ENCODE results near the gene UBASH3B.
A peak's percentile ranks its signal among the peaks of the same experiment; 100 is the strongest.

UBASH3B gene

DNA sequence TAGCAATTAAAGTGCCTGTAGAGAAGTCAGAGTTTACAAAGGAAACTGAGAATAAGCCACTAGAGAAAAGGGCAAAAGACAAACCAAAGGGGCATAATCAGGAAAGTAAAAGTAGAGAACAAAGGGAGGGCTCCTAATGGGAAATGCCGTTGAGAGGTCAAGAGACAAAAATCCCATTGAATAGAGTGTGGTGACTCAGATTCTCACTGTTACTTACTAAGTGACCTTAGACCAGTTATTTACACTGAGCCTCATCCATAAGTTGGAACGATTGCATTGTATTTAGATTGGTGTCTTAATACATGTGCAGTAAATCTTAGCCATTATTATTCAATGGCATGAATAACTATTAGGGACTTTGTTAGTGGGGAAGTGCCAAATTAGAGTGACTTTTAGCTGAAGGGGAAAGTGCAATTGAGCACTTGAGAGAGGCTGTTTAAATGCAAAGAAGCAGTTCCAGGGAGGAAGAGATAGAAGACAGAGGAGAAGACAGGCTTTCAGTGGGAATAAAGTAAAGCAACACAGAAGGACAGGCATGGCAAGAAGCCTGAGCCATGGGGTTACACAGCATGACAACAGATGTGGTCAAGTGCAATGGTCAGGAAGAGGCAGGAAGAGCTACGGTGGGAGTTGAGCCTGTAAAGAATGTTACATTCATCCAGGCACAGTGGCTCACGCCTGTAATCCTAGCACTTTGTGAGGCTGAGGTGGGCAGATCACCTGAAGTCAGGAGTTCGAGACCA is 82.6 kb downstream of the UBASH3B start:
- DNase-seq: no peak

DNA sequence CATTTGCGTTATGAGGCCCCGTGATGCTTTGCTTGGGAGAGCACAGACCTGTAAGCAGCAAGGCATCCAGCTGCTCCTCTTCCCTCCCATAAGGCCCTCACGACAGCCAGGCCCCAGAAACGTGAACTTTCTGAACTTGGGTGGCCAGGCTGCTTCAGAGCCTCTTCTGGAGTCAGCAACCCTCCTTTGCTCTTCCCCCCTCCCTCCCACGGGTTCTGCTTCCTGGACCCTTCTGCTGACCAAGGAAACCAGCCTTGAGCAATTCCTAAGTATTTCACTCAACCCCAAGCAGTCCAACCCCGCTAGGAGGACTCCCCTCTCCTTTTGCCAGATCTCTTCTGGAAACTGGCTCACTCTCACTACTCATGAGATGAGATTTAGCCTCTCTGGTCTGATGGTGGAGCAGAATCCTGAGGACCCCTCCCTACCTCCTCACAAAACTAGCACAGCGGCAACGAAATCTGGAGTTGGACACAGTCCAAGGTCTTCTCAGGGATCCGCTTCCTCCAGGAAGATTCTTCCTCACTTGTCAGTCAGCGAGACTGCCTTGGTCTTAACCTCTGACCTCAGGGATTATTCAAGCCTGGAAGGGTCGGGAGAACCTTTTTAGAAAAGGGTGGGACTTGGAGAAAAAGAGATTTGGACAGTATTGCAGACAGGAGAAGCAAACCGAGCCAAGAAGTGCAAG is 86.2 kb downstream of the UBASH3B start:
- DNase-seq: no peak

DNA sequence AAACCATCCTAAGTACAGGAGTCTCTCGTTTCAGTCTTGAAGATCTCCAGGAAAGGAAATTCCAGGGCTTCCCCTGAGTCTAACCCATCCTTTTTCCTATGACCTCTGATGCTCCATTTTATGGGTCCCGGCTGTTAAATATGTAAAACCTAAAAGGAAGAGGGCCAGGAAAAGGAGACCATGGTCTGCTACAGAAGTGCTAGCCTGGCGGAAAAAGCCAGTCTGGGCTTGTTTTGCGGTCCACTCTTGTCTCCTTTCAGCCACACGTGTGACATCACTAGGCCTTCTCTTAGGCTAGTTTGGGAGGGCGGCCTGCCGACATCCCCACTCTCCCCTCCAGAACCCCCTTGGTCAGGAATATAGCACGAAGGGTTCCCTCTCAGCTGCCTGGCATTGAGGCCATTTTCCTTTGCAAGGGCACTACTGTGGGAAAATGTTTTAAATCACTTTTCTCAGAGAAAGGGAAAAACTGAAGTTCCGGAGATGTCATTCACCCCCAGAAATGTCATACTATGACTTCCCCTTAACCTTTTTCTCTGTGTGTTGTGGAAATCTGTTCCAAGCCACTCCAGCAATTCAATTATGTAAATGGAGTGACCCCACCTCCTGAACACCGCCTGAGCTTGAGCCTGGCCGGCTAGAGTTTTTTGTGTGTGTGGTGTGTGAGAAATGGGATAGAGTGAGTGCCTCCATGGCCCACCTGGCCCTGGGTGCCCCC is 86.9 kb downstream of the UBASH3B start:
- no peak for DNase-seq

DNA sequence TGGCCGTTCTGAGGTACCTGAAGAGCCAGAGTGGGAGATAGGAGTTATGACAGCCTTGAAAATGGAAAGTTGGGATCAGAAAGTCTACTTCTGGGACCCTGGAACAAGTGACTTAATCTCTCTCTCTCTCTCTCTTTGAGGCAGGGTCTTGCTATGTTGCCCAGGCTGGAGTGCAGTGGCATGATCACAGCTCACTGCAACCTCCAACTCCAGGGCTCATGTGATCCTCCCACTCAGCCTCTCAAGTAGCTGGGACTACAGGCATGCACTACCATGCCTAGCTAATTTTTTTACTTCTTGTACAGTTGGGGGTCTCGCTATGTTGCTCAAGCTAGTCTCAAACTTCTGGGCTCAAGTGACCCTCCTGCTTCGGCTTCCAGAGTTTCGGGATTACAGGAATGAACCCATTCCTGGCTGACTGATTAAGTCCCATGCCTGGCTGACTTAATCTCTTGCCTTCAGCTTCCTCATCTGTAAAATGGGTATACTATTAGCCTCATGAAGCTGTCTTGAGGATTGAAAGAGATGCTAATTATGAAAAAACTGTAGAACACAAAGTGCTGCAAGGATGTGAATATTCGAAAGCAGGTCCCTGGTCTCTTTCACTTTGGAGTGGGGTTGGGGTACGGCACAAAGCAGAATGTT is 87.7 kb downstream of the UBASH3B start:
- DNase-seq: no peak

DNA sequence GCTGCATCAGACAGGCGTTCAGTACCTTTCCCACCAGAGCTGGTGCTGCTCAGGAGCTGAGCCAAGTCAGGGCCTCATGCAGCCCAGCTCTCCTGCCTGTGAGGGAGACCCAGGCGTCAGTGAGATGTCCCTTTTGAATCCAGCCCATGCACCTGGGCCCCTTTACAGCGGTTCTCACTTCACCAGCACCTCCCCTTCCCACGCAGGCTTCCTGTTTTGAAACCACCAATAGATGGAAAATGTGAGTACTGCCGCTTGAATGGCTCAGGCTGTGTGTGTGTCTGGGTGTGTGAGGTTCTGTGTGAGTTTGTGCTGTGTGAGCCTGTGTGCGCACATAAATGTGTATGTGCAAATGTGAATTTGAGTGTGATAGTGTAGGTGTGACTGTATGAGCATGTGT is 88.4 kb downstream of the UBASH3B start:
- peak; percentile 34 to 50 (median 41) for DNase-seq

DNA sequence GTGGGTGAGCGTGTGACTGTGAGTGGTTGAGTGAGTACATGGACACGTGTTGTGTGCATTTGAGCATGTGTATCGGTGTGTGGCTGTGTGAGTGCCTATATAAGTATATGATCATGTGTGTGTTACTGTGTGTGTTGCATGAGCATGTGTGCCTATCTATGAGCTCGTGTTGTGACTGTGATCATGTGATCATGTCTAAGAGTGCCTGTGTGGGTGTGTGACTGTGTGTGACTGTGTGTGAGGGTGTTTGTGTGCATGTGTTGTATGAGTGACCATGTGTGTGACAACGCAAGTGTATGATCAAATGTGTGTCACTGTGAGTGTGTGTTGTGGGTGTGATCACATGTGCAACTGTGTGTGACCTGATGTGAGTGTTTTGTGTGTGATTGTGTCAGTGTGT is 88.8 kb downstream of the UBASH3B start:
- DNase-seq: no peak

DNA sequence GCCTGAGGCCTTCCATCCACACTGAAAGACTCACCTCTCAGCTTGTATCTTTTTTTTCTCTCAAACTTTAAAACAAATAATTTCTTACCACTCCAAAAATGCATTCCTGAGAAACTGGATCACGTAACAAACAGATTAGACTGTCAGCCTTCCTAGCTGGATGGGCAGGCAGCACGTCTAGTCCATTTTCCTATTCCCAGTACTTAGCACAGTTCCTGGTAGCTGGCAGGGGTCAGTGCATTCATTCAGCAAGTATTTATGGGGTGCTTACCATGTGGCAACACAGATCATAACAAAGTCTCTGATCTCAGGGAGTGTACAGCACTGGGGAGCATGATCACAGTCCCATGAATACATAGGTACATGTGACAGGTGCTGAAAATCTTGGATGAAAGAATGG is 89.6 kb downstream of the UBASH3B start:
- no peak for DNase-seq

DNA sequence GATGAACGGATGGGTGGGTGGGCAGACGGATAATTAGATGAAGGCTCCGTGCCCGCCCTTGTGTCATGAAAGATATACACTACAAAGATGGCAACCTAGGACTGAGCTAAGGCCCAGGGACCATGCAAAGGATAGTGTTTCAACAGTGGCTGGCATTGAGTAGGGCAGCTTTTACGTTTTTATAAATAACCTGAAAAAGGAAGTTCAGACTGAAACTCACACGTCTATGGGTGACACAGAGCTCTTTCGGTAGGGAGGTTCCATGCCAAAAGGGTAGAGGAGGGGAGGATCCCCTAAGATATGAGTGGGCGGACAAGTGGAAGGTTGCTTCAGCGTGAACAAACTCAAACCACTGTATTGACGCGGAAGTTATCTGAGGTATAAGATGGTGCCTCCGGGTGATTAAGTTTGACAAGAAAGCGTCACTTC is 90.5 kb downstream of the UBASH3B start:
- peak in 2 of 4 experiments; percentile 6 to 35 for DNase-seq

DNA sequence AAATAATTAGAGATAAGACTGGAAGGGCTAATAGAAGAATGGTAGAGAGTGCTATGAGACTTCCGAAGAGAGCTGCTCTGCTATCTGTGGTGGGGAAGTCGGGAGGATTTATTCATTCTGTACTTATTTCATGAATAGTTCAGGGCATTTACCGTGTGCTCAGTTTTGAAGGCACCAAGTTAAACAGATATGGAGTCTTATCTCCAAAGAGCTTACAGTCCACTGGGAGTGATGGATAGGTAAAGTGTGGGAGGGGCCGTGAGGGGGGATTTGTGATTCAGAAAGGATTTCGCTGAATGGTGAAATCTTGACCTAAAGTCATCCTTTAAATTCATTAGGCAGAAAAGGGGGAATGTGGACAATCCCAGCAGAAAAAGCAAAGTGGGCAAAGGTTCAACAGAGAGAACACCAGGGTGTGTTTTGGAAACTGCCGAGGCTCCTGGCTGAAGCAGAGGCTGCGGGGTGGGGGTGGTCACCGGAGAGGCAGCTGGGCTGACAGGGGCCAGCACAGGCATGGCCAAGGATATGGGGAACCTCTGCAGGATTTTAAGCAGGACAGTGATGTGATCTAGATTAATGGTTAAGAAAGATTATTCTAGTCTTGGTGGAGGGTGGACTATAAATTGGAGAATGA is 91.2 kb downstream of the UBASH3B start:
- no peak for DNase-seq

DNA sequence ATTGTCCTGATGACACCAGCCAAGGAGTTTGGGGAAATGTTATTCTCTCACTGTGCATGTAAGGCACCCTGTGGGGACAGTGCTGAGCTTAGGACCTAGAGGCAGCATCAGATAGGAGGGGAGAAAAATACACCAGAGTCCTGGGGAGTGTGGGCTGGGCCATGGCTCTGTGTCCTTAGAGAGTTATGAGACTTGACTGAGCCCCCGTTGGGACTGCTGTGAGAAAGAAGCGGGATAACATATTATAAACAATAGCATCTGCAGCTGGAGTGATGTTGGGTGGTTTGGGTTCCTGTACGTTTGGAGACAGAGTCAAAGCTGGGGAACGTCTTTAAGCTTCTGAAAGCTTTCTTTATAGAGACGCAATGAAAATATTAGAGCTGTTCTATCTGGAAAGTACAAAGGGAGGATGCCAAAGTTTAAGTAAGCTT is 91.8 kb downstream of the UBASH3B start:
- no peak for DNase-seq

DNA sequence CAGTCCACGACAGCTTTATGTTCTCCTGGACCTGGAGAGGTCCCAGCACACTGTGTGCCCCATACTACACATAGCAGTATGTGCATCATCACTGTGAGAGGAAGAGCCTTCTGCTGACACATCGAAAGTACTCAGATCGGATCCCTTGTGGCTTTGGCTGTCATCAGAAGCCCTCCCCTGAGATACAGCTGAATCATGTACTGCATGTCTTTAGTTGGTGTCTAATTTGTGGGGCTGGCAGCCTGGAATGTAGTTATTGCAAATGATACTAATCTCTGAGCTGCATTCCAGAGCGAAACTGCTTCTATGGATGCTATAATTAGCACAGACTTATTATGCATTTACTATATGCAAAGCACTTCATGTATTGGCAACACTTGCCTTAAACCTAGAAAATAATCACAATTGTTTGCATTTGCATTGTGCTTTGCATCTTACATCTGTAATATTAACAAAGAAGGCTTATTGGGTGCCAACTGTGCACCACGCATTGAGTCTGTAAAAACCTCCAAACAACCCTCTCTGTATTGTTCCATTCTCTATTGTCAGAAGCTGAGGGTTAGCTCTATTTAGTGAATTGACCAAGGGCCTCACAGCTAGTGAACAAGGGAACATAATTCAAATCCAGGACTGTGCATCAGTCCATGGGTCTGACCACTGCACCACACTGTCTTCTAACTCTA is 93.6 kb downstream of the UBASH3B start:
- peak; percentile 10 to 28 (median 19) for DNase-seq

DNA sequence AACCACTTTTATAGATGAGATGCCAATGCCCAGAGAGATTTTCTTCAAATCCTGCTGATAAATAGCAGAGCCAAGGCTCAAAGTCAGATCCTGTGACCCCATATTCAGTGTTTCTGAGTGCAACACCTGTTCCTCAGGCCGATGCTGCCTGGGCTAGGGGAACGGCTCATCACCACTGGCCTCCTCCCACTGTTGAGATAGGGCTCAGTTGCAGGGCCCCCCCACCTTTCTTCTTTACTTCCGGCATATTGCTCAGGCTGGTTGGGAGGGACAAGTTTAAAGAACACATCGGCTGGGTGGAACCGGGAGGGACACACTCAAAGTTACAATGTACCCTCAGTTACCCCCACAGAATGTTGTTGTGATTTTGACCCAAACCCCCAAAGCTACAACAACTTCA is 94.5 kb downstream of the UBASH3B start:
- no peak for DNase-seq

DNA sequence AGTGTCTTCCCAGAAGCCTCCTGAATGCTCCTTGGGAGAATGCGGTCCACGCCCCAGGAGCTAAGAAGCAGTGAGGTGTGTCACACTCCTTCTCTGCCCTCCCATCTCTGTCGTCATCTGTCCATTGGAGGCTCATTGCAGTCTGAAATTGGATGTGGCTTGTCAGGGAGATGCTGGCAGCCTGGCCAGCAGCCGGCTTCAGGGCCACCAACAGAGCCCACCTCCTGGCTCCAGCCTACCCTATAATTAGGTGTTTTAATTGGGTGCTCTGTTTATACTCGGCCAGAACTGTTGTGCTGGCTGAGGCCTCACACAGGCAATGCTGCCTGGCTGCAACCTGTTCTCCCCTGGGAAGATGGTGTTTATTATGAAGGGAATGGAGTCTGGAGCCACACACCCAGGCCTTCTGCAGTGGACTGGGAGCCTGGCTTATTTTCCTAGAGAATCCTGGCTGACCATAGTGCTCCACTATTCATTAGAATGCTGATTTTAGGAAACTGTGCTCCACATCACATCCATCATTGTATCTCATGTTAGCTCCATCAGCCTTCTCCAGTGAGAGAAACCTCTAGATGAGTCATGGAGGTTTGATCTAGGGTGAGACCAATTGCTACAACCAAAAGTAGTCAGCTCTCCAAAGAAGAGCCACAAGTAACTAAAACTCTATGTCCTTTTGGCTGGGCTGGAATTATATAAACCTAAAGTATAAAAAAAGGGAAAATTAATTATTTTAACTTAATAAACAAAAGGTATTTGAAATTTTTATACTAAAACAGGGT is 96.0 kb downstream of the UBASH3B start:
- no peak for DNase-seq

DNA sequence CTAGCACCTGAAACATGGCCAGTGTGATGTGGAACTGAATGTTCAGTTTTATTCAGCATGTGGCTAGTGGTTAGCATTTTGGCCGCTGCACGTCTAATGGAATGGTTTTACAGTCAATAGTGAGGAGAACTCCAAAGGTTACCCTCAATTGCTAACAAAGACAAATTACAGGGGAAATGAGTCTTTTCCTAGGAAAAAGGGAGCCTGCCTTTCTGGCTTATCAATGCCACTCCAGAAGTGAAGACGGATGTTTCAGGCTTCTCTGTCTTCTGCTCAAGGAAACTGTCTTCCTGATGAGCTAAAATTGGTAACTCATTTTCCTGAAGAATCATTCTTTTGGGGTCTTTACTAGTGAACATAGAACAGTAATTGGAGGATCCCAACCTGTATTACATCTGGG is 98.5 kb downstream of the UBASH3B start:
- DNase-seq: no peak

DNA sequence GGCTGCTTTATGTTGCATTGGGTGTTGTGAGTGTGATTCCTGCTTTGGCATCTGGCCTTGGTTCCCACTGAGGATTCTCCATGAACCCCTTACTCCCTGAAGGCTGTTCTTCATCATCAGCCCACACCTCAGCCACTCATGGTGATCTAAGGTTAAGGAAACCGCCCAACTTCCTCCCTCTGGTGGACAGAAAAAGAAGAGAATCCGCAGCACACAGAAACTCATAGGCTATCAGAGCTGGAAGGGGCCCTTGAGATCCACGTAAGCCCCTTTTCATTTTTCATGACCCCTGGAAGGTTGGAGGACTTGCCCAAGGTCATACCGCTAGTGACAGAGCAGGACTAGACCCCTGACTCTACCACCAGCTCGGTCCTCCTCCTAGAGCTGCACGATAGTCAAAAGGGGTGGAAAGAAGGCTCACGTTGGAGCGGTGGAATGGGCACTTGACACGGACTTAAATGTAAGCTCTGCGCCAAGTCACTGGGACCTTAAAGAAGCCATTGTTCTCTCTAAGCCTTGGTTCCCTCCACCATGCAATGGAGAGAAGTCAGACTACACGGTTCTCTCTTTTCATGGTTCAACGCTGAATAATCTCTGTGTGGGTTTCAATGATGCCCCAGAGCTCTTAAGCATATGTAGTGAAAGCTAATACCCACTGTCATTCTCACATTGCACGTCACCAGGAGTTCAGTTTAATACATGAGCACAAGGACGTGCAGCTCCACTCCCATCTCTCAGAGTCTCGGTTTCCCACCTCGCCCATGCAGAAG is 99.2 kb downstream of the UBASH3B start:
- no peak for DNase-seq

DNA sequence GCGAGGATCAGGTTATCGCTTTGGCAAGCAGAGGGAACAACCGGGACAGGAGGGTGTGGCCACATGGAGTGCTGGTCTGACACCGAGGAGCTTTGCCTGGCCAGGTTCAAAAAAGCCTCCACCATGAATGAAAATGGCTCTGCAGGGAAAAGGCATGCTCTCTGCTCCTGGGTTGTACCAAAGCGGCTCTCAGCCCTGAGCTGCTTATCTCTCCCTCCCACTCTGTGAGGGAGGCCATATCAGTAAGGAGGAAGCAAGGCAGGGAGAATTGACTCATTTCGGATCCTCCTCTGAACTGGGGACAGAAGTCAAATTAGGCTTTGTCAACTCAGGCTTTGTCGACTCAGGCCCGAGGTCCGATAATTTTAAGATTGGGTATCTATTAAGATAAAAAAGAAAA is 99.9 kb downstream of the UBASH3B start:
- no peak for DNase-seq

DNA sequence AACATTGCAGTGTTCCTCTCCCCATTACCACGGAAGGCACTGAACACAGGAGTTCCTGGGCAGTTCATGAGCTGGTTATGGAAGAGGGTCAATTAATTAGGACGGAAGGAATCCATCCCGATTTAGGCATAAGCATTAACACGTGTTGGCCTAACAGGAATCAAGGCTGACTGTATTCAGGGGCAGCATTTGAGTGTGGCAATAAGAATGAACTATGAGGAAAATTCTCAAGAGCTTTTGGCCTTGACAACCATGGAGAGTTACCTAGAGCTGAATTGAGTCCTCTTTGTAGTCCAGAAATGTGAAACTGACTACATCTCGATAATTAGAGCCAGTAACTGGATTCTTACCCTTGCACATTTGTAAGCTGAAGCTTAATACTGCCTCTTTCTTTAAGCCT is 100.4 kb downstream of the UBASH3B start:
- DNase-seq: no peak

DNA sequence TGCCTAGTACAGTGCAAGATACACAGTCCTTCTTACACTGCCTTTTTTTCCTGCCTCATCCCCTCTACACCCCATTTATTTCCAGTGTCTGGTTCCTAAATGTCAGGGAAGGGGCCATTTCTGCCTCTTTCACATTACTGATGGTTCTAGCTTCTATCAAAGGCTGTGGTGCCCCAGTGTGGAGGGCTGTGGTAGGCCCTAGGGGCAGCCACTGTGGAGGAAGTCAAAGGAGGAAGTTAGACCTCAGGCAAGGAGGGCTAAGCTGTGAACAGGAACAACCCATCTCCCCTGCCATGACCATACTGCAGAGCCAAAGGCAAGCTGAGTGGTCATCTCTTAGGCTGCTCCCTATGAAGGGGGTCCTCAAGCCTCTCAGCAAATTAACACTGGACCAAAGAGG is 100.9 kb downstream of the UBASH3B start:
- DNase-seq: peak in 2 of 4 experiments; percentile 33 to 45

DNA sequence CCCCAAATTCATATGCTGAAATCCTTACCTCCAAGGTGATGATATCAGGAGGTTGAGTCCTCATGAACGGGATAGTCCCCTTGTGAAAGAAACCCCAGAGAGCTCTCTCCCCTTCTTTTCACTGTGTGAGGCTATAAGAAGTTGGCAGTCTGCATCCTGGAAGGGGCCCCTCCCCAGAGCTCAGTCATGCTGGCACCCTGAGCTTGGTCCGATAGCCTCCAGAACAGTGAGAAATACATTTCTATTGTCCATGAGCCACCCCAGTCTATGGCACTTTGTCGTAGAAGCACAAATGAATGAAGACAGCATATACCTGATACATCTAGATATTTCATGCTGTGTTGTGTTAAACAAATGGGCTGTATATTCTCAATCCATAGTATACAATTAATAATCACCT is 101.7 kb downstream of the UBASH3B start:
- DNase-seq: no peak

DNA sequence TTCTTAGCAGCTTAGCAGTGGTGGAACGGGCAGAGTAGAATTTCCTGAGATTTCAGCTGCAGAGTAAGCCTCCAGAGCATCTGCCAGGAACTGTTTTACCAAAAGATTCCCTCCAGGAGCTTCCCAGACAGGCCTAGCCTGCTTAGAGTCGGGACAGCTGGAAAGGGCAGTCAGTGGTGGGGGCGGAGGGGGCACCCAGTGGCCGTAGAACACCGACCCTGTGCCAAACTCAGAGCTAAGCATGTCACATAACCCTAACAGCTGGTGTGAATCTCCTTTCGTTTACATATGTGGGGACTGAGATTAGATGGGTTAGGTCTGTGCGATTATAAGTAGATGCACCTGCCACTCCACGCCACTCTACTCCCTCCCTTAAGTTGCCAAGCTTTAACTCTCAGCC is 102.8 kb downstream of the UBASH3B start:
- DNase-seq: no peak

DNA sequence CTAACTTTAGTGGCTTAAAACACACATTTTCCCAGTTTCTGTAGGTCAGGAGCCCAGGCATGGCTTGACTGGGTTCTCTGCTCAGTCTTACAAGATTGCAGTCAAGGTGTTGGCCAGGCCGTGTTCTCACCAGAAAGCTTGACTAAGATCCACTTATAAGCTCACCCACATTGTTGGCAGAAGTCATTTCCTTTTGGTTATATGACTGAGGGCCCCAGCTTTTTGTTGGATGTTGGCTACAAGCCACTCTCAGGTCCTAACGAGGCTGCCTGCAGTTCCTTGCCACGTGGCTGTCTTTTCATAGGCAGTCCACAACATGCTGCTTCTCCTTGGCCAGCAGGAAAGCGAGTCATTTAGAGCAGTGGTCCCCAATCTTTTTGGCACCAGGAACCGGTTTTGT is 103.5 kb downstream of the UBASH3B start:
- DNase-seq: no peak

Data from activated CD4-positive, CD25-positive, alpha-beta regulatory T cell (primary cell).